Measurements from ENCODE around the gene CWC22. TPM values are rescaled to one million over a fixed set of nuclear protein-coding genes. Genes with fewer than 3 reads are reported as not detected.

The CWC22 gene
- polyA plus RNA-seq, 1 of the 3 experiments (the other 2 are of a cell fraction) = 2.7 TPM

- Histone ChIP-seq H3F3A (replicated peaks; ENCODE audit: insufficient read depth) (no peaks in the 10 kb centered on the region), H4K20me1 (ENCODE audit: insufficient read depth) (no peaks in the 10 kb centered on the region), H3K27me3 (ENCODE audit: insufficient read depth) (no peaks in the 10 kb centered on the region), H3K27ac (ENCODE audit: low read depth in 2 of 2, low read length in 1 of 2) (no peak overlapping the region), H2AFZ (ENCODE audit: low read depth) (no peak overlapping the region), H3K4me3 (ENCODE audit: low read depth in 2 of 2, low read length in 1 of 2) (no peak overlapping the region), H3K4me1 (ENCODE audit: control insufficient read depth in 1 of 2, insufficient read depth in 2 of 2, low read depth in 1 of 2, low read length in 1 of 2) (no peaks in the 10 kb centered on the region), H3K9me3 (no peaks in the 10 kb centered on the region), H3K9ac (no peak overlapping the region), H3K9me2 (no peaks in the 10 kb centered on the region), H3K36me3 (replicated peaks in 1 of 2; ENCODE audit: control insufficient read depth in 1 of 2, insufficient read depth in 2 of 2, low read length in 1 of 2) (no peaks in the 10 kb centered on the region), H3K79me2 (ENCODE audit: insufficient read depth) (no peaks in the 10 kb centered on the region), H3K4me2 (no peak overlapping the region)
- POLR2A ChIA-PET = no interaction called here
- 74% methylated on average over 3 of the region's 3 CpGs for WGBS (ENCODE audit: low lambda C conversion rate)
- CTCF ChIA-PET = interaction anchor here (1.5 kb wide), 1 partner anchor 13 kb away, joined by 4 read pairs; no protein-coding TSS in a partner anchor
- no peak for DNase-seq
- TF ChIP-seq NRF1 (IDR thresholded peaks at IDR 0.05; ENCODE audit: low read depth, low read length) (no peak), EZH2phosphoT487 (IDR thresholded peaks at IDR 0.05; ENCODE audit: borderline replicate concordance, low read depth) (no peak), SMC3 (IDR thresholded peaks at IDR 0.05; ENCODE audit: low read depth, low read length) (no peak), GATA2 (CRISPR knock-in tag; IDR thresholded peaks at IDR 0.05) (no peak), ELF1 (IDR thresholded peaks at IDR 0.05) (no peak), ZBTB33 (IDR thresholded peaks at IDR 0.05; ENCODE audit: borderline replicate concordance, low read depth) (no peak), EP300 (IDR thresholded peaks at IDR 0.05; ENCODE audit: borderline replicate concordance in 1 of 2, low read depth in 1 of 2, low read length in 1 of 2) (no peak), REST (IDR thresholded peaks at IDR 0.05; ENCODE audit: low read depth, low read length) (no peak), RAD21 (IDR thresholded peaks at IDR 0.05; ENCODE audit: low read length) (no peak), USF1 (IDR thresholded peaks at IDR 0.05; ENCODE audit: borderline replicate concordance, low read depth) (no peak), IRF3 (IDR thresholded peaks at IDR 0.05; ENCODE audit: low read depth, low read length) (no peak), RFX5 (IDR thresholded peaks at IDR 0.05; ENCODE audit: low read length) (no peak), FOXM1 (IDR thresholded peaks at IDR 0.05; ENCODE audit: low read depth) (no peak), FOSL2 (IDR thresholded peaks at IDR 0.05; ENCODE audit: borderline replicate concordance, low read depth) (no peak), MAX (IDR thresholded peaks at IDR 0.05; ENCODE audit: low read depth) (no peak)
Observed at GRCh38 chr2:179911569-179911968, 95.5 kb downstream of the CWC22 start.
